Fibroblast of the aortic adventitia (primary cell): ENCODE results near the gene NLRC5. TPM values are rescaled to one million over a fixed set of nuclear protein-coding genes. Genes with fewer than 3 reads are reported as not detected.
"Not testable (repeated sequence)": the region's sequence is repeated elsewhere in the genome, so short reads cannot be mapped to it uniquely, and the experiment has no call there.

Experiments used
- DNase-seq: peaks from one replicate; pipeline ENCODE4 v3.0.0-alpha.2; 2010; ENCODE audit warnings: low read depth
- H3K4me3 ChIP-seq: 2 replicates; pipeline ENCODE4 v1.5.1; 2011; ENCODE audit warnings: low read depth, mild to moderate bottlenecking, control low read depth, low read length, moderate library complexity
- CTCF ChIP-seq: IDR thresholded peaks from 2 replicates; pipeline ENCODE4 v1.5.1; 2011; ENCODE audit warnings: mild to moderate bottlenecking, low read length, control low read depth, inconsistent platforms; ENCODE audit not compliant: insufficient read depth
- total RNA-seq: library from RNA; depleted of rRNA; stranded (reverse); fragments of >200 nt; gene quantifications from 2 replicates; pipeline ENCODE4 v1.2.3, GENCODE V29; 2012; ENCODE audit warnings: low replicate concordance

NLRC5 gene
- total RNA-seq, 1 donor: 31.0 TPM

GRCh38 chr16:57054771-57055170 is 65.4 kb downstream of the NLRC5 start:
- DNase-seq: no peak
- H3K4me3 ChIP-seq: no peak overlapping the region
- no peak for TF ChIP-seq CTCF

- H3K4me3 ChIP-seq: no peak overlapping the region
- TF ChIP-seq CTCF: no peak
- DNase-seq: no peak
Measured at GRCh38 chr16:57055671-57056070, 66.3 kb downstream of the NLRC5 start.

- no peak for TF ChIP-seq CTCF
- DNase-seq: no peak
- no peak overlapping the region for H3K4me3 ChIP-seq
Measured at GRCh38 chr16:57058291-57058861, 69.0 kb downstream of the NLRC5 start.

GRCh38 chr16:57060323-57061083 is 71.1 kb downstream of the NLRC5 start:
- no peak overlapping the region for H3K4me3 ChIP-seq
- no peak for TF ChIP-seq CTCF
- peak; percentile 18 for DNase-seq

GRCh38 chr16:57061084-57061905 is 71.9 kb downstream of the NLRC5 start:
- H3K4me3 ChIP-seq: no peak overlapping the region
- DNase-seq: peak; percentile 64
- no peak for TF ChIP-seq CTCF

- no peak for DNase-seq
- no peak for TF ChIP-seq CTCF
- no peak overlapping the region for H3K4me3 ChIP-seq
Measured at GRCh38 chr16:57062329-57062728, 73.0 kb downstream of the NLRC5 start.

GRCh38 chr16:57063189-57063588 is 73.8 kb downstream of the NLRC5 start:
- H3K4me3 ChIP-seq, DNase-seq: not testable (repeated sequence)
